ENCODE data around the gene WIF1. TPM values are rescaled to one million over a fixed set of nuclear protein-coding genes. Genes with fewer than 3 reads are reported as not detected.

The WIF1 gene
- total RNA-seq, 1 donor, result not detected

DNA sequence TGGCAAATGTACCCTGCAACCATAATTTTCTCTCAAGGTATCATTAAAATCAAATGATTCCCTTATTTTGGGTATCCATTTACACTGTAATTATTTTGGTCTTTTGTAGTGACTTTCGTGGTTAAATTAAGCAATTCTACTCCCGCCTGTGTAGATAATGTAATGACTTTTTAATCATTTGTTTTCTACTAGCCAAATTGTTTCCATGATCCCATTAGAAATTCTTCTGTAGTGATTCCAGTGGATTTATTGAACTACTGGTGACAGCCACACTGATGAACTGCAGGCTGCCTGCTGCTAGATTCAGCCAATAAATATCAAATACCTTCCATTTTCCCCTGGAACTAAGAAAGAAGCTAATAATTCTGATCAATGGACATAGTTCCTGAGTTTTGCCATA lies 96.0 kb downstream of the WIF1 start:
- Histone ChIP-seq H3K27me3 (ENCODE audit: insufficient read depth, low read length) (peaks cover 20% of the 10 kb centered on the region), H3K4me3 (ENCODE audit: insufficient read depth, low read length) (no peak overlapping the region), H3K27ac (ENCODE audit: low read depth, low read length) (no peak overlapping the region), H2AFZ (ENCODE audit: low read length) (no peak overlapping the region), H3K4me2 (ENCODE audit: insufficient read depth, low read length) (no peak overlapping the region), H3K4me1 (ENCODE audit: insufficient read depth, low read length) (no peaks in the 10 kb centered on the region), H4K20me1 (ENCODE audit: insufficient read depth, low read length) (no peaks in the 10 kb centered on the region), H3K79me2 (ENCODE audit: insufficient read depth, low read length) (no peaks in the 10 kb centered on the region), H3K36me3 (ENCODE audit: insufficient read depth, low read length) (no peaks in the 10 kb centered on the region), H3K9me3 (ENCODE audit: low read depth, low read length) (no peaks in the 10 kb centered on the region)
- DNase-seq (ENCODE audit: insufficient read length, low spot score, missing footprints), result no peak
- TF ChIP-seq CTCF (IDR thresholded peaks at IDR 0.05; ENCODE audit: extremely low read depth, low read depth, low read length), result no peak

DNA sequence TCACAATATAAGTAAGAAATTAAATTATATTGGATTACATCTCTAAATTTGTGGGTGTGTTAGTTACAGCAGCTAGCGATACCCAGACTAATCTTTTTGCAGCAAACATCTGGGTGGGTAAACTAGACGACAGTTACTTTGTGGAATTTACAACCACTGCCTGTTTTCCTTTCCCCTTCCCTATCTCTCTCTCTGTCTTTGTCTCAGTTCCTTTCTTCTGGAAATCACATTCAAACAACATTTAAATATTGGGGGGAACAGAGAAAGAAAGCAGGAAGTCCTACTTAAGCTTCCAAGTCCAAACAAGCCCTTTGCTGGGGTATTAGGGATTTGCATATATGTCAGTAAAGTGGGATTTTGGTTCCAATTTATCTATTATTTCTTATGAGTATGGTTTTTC lies 97.6 kb downstream of the WIF1 start:
- Histone ChIP-seq H3K4me2 (ENCODE audit: insufficient read depth, low read length) (no peak overlapping the region), H3K36me3 (ENCODE audit: insufficient read depth, low read length) (no peaks in the 10 kb centered on the region), H4K20me1 (ENCODE audit: insufficient read depth, low read length) (no peaks in the 10 kb centered on the region), H3K27ac (ENCODE audit: low read depth, low read length) (no peak overlapping the region), H3K79me2 (ENCODE audit: insufficient read depth, low read length) (no peaks in the 10 kb centered on the region), H2AFZ (ENCODE audit: low read length) (no peak overlapping the region), H3K27me3 (ENCODE audit: insufficient read depth, low read length) (peaks cover 24% of the 10 kb centered on the region), H3K4me1 (ENCODE audit: insufficient read depth, low read length) (no peaks in the 10 kb centered on the region), H3K4me3 (ENCODE audit: insufficient read depth, low read length) (no peak overlapping the region), H3K9me3 (ENCODE audit: low read depth, low read length) (no peaks in the 10 kb centered on the region)
- no peak for DNase-seq (ENCODE audit: insufficient read length, low spot score, missing footprints)
- no peak for TF ChIP-seq CTCF (IDR thresholded peaks at IDR 0.05; ENCODE audit: extremely low read depth, low read depth, low read length)

GRCh38 chr12:65022960-65023359 lies 98.1 kb downstream of the WIF1 start:
- Histone ChIP-seq H3K79me2 (ENCODE audit: insufficient read depth, low read length) (no peaks in the 10 kb centered on the region), H4K20me1 (ENCODE audit: insufficient read depth, low read length) (no peaks in the 10 kb centered on the region), H3K4me1 (ENCODE audit: insufficient read depth, low read length) (no peaks in the 10 kb centered on the region), H3K36me3 (ENCODE audit: insufficient read depth, low read length) (no peaks in the 10 kb centered on the region), H3K4me2 (ENCODE audit: insufficient read depth, low read length) (no peak overlapping the region), H3K9me3 (ENCODE audit: low read depth, low read length) (no peaks in the 10 kb centered on the region), H3K4me3 (ENCODE audit: insufficient read depth, low read length) (no peak overlapping the region), H3K27me3 (ENCODE audit: insufficient read depth, low read length) (peaks cover 24% of the 10 kb centered on the region), H2AFZ (ENCODE audit: low read length) (no peak overlapping the region), H3K27ac (ENCODE audit: low read depth, low read length) (no peak overlapping the region)
- DNase-seq (ENCODE audit: insufficient read length, low spot score, missing footprints), result no peak
- TF ChIP-seq CTCF (IDR thresholded peaks at IDR 0.05; ENCODE audit: extremely low read depth, low read depth, low read length), result no peak

GRCh38 chr12:65022421-65022820 lies 98.7 kb downstream of the WIF1 start:
- no peak overlapping the region for H2AFZ ChIP-seq (ENCODE audit: low read length)
- no peak overlapping the region for H3K4me2 ChIP-seq (ENCODE audit: insufficient read depth, low read length)
- TF ChIP-seq CTCF (IDR thresholded peaks at IDR 0.05; ENCODE audit: extremely low read depth, low read depth, low read length), result no peak
- no peaks in the 10 kb centered on the region for H4K20me1 ChIP-seq (ENCODE audit: insufficient read depth, low read length)
- H3K36me3 ChIP-seq (ENCODE audit: insufficient read depth, low read length), result no peaks in the 10 kb centered on the region
- peaks cover 24% of the 10 kb centered on the region for H3K27me3 ChIP-seq (ENCODE audit: insufficient read depth, low read length)
- no peak overlapping the region for H3K4me3 ChIP-seq (ENCODE audit: insufficient read depth, low read length)
- no peak for DNase-seq (ENCODE audit: insufficient read length, low spot score, missing footprints)
- no peaks in the 10 kb centered on the region for H3K9me3 ChIP-seq (ENCODE audit: low read depth, low read length)
- no peaks in the 10 kb centered on the region for H3K79me2 ChIP-seq (ENCODE audit: insufficient read depth, low read length)
- H3K27ac ChIP-seq (ENCODE audit: low read depth, low read length), result no peak overlapping the region
- H3K4me1 ChIP-seq (ENCODE audit: insufficient read depth, low read length), result no peaks in the 10 kb centered on the region
